Mesendoderm (in vitro differentiated cells): Measurements from ENCODE around the gene FIZ1.

Experiments
- DNase-seq: peaks from one replicate; pipeline ENCODE4 v3.0.0; 2013
- H2AK5ac ChIP-seq: 2 replicates; pipeline ENCODE4 v1.6.1; 2013; ENCODE audit warnings: low read length, inconsistent platforms
- H2BK120ac ChIP-seq: 2 replicates; pipeline ENCODE4 v1.6.1; 2013; ENCODE audit warnings: low read depth, mild to moderate bottlenecking, low read length, moderate library complexity, mixed read lengths
- H2BK15ac ChIP-seq: replicated peaks from 2 replicates; pipeline ENCODE4 v1.6.1; 2013; ENCODE audit warnings: low read depth, mild to moderate bottlenecking, moderate library complexity
- H2BK5ac ChIP-seq: 2 replicates; pipeline ENCODE4 v1.6.1; 2013; ENCODE audit warnings: low read length, inconsistent platforms
- H3K18ac ChIP-seq: 2 replicates; pipeline ENCODE4 v1.6.1; 2013; ENCODE audit warnings: mild to moderate bottlenecking, low read length, mixed read lengths
- H3K23ac ChIP-seq: one replicate; pipeline ENCODE4 v1.6.1; 2013; ENCODE audit warnings: low read length
- H3K27ac ChIP-seq: 2 replicates; pipeline ENCODE4 v1.5.1; 2013; ENCODE audit warnings: low read depth, mild to moderate bottlenecking, inconsistent platforms, low read length, moderate library complexity
- H3K27me3 ChIP-seq: 2 replicates; pipeline ENCODE4 v1.6.1; 2013; ENCODE audit warnings: low read length, control low read depth, mild to moderate bottlenecking, inconsistent platforms; ENCODE audit not compliant: insufficient read depth, poor library complexity
- H3K36me3 ChIP-seq: 2 replicates; pipeline ENCODE4 v1.6.1; 2013; ENCODE audit warnings: low read length, inconsistent platforms; ENCODE audit not compliant: control insufficient read depth, insufficient read depth
- H3K4ac ChIP-seq: one replicate; pipeline ENCODE4 v1.6.1; 2013; ENCODE audit warnings: low read depth, mild to moderate bottlenecking, low read length, moderate library complexity
- H3K4me1 ChIP-seq: 2 replicates; pipeline ENCODE4 v1.6.1; 2013; ENCODE audit warnings: low read depth, low read length, inconsistent platforms; ENCODE audit not compliant: control insufficient read depth
- H3K4me2 ChIP-seq: 2 replicates; pipeline ENCODE4 v1.6.1; 2013; ENCODE audit warnings: low read length
- H3K4me3 ChIP-seq: 2 replicates; pipeline ENCODE4 v1.5.1; 2013; ENCODE audit warnings: mild to moderate bottlenecking, low read length
- H3K56ac ChIP-seq: one replicate; pipeline ENCODE4 v1.6.1; 2013; ENCODE audit warnings: low read length
- H3K79me1 ChIP-seq: 2 replicates; pipeline ENCODE4 v1.6.1; 2013; ENCODE audit warnings: low read length, inconsistent platforms
- H3K79me2 ChIP-seq: 2 replicates; pipeline ENCODE4 v1.6.1; 2013; ENCODE audit warnings: mild to moderate bottlenecking, low read length; ENCODE audit not compliant: control insufficient read depth, insufficient read depth
- H3K9ac ChIP-seq: 2 replicates; pipeline ENCODE4 v1.6.1; 2013; ENCODE audit warnings: low read length, inconsistent platforms
- H4K5ac ChIP-seq: one replicate; pipeline ENCODE4 v1.6.1; 2013; ENCODE audit warnings: low read length
- H4K8ac ChIP-seq: one replicate; pipeline ENCODE4 v1.6.1; 2013; ENCODE audit warnings: low read depth, mild to moderate bottlenecking, control low read depth, low read length, moderate library complexity
- WGBS: extraction: QIAGEN DNeasy Blood & Tissue Kit; methylation state at CpG from one replicate; pipeline ENCODE4 v1.1.7; 2013; ENCODE audit warnings: low lambda C conversion rate, missing lambda C conversion rate; ENCODE audit not compliant: insufficient coverage; ENCODE audit errors: extremely low coverage; 5-methylcytosine and 5-hydroxymethylcytosine counted together

FIZ1 gene

GRCh38 chr19:55597501-55597921, 1.8 kb downstream of the FIZ1 start:
- DNase-seq, result no peak
- Histone ChIP-seq H4K8ac (no peak overlapping the region), H3K9ac (no peak overlapping the region), H3K18ac (no peak overlapping the region), H3K36me3 (peaks cover 2% of the 10 kb centered on the region), H3K4me1 (no peaks in the 10 kb centered on the region), H2BK15ac (no peak overlapping the region), H3K4ac (no peak overlapping the region), H3K23ac (no peak overlapping the region), H4K5ac (no peak overlapping the region), H2AK5ac (no peak overlapping the region), H3K79me2 (no peaks in the 10 kb centered on the region), H3K4me2 (no peak overlapping the region), H2BK5ac (no peak overlapping the region), H2BK120ac (no peak overlapping the region), H3K27ac (no peak overlapping the region), H3K56ac (no peak overlapping the region), H3K79me1 (no peaks in the 10 kb centered on the region), H3K27me3 (no peaks in the 10 kb centered on the region), H3K4me3 (no peak overlapping the region)
- no CpG with 5 or more reads among the region's 30 CpGs for WGBS

GRCh38 chr19:55596304-55596703, 3.0 kb downstream of the FIZ1 start:
- Histone ChIP-seq H3K27ac (no peak overlapping the region), H3K36me3 (peaks cover 2% of the 10 kb centered on the region)
- WGBS, result no CpG with 5 or more reads among the region's 3 CpGs

GRCh38 chr19:55594996-55595545, 4.2 kb downstream of the FIZ1 start:
- H3K79me1 ChIP-seq, result no peaks in the 10 kb centered on the region
- no peaks in the 10 kb centered on the region for H3K27me3 ChIP-seq
- no peak overlapping the region for H2BK5ac ChIP-seq
- no peaks in the 10 kb centered on the region for H3K4me1 ChIP-seq
- no peaks in the 10 kb centered on the region for H3K79me2 ChIP-seq
- H3K56ac ChIP-seq, result no peak overlapping the region
- WGBS, result no CpG with 5 or more reads among the region's 4 CpGs
- DNase-seq, result no peak
- H3K9ac ChIP-seq, result no peak overlapping the region
- no peak overlapping the region for H2AK5ac ChIP-seq
- H3K23ac ChIP-seq, result no peak overlapping the region
- H3K4me3 ChIP-seq, result no peak overlapping the region
- no peak overlapping the region for H2BK120ac ChIP-seq
- no peak overlapping the region for H3K4me2 ChIP-seq
- H4K8ac ChIP-seq, result no peak overlapping the region
- no peak overlapping the region for H4K5ac ChIP-seq
- no peak overlapping the region for H3K27ac ChIP-seq
- H2BK15ac ChIP-seq, result no peak overlapping the region
- peaks cover 2% of the 10 kb centered on the region for H3K36me3 ChIP-seq
- no peak overlapping the region for H3K18ac ChIP-seq
- no peak overlapping the region for H3K4ac ChIP-seq

More at GRCh38 chr19:55596304-55596703, 3.0 kb downstream of the FIZ1 start:
- Histone ChIP-seq H2AK5ac (no peak overlapping the region), H3K79me2 (no peaks in the 10 kb centered on the region), H2BK5ac (no peak overlapping the region), H3K9ac (no peak overlapping the region), H3K23ac (no peak overlapping the region), H4K5ac (no peak overlapping the region), H4K8ac (no peak overlapping the region), H2BK120ac (no peak overlapping the region), H3K27me3 (no peaks in the 10 kb centered on the region), H3K4me3 (no peak overlapping the region), H3K4me2 (no peak overlapping the region), H3K4me1 (no peaks in the 10 kb centered on the region), H3K4ac (no peak overlapping the region), H3K18ac (no peak overlapping the region), H3K79me1 (no peaks in the 10 kb centered on the region), H2BK15ac (no peak overlapping the region), H3K56ac (no peak overlapping the region)
- no peak for DNase-seq

GRCh38 chr19:55593096-55593772, 6.1 kb downstream of the FIZ1 start:
- DNase-seq, result no peak
- no peak overlapping the region for H2BK5ac ChIP-seq
- H2BK120ac ChIP-seq, result no peak overlapping the region
- no CpG with 5 or more reads among the region's 68 CpGs for WGBS
- peaks cover 2% of the 10 kb centered on the region for H3K36me3 ChIP-seq
- no peak overlapping the region for H3K9ac ChIP-seq
- no peak overlapping the region for H2BK15ac ChIP-seq
- no peak overlapping the region for H3K27ac ChIP-seq
- no peak overlapping the region for H3K4me3 ChIP-seq
- H3K18ac ChIP-seq, result no peak overlapping the region
- H3K27me3 ChIP-seq, result no peaks in the 10 kb centered on the region
- no peak overlapping the region for H3K56ac ChIP-seq
- H4K5ac ChIP-seq, result no peak overlapping the region
- no peak overlapping the region for H3K4me2 ChIP-seq
- H2AK5ac ChIP-seq, result no peak overlapping the region
- H3K23ac ChIP-seq, result no peak overlapping the region
- no peaks in the 10 kb centered on the region for H3K4me1 ChIP-seq
- no peaks in the 10 kb centered on the region for H3K79me1 ChIP-seq
- no peak overlapping the region for H4K8ac ChIP-seq
- no peaks in the 10 kb centered on the region for H3K79me2 ChIP-seq
- H3K4ac ChIP-seq, result no peak overlapping the region

- Histone ChIP-seq H4K5ac (no peak overlapping the region), H3K79me2 (no peaks in the 10 kb centered on the region), H2BK120ac (no peak overlapping the region)
Observed at GRCh38 chr19:55592391-55593090, 6.8 kb downstream of the FIZ1 start.

More at GRCh38 chr19:55592391-55593090, 6.8 kb downstream of the FIZ1 start:
- H3K4me1 ChIP-seq, result no peaks in the 10 kb centered on the region
- H3K56ac ChIP-seq, result no peak overlapping the region
- H2AK5ac ChIP-seq, result no peak overlapping the region
- WGBS, result no CpG with 5 or more reads among the region's 73 CpGs
- H3K4me3 ChIP-seq, result no peak overlapping the region
- H3K79me1 ChIP-seq, result no peaks in the 10 kb centered on the region
- DNase-seq, result no peak
- no peak overlapping the region for H3K9ac ChIP-seq
- peaks cover 2% of the 10 kb centered on the region for H3K36me3 ChIP-seq
- H3K27me3 ChIP-seq, result no peaks in the 10 kb centered on the region
- no peak overlapping the region for H3K4ac ChIP-seq
- H3K4me2 ChIP-seq, result no peak overlapping the region
- no peak overlapping the region for H3K18ac ChIP-seq
- no peak overlapping the region for H2BK5ac ChIP-seq
- no peak overlapping the region for H3K27ac ChIP-seq
- H2BK15ac ChIP-seq, result no peak overlapping the region
- H3K23ac ChIP-seq, result no peak overlapping the region
- H4K8ac ChIP-seq, result no peak overlapping the region
